ENCODE data around the gene SPG21.

DNA sequence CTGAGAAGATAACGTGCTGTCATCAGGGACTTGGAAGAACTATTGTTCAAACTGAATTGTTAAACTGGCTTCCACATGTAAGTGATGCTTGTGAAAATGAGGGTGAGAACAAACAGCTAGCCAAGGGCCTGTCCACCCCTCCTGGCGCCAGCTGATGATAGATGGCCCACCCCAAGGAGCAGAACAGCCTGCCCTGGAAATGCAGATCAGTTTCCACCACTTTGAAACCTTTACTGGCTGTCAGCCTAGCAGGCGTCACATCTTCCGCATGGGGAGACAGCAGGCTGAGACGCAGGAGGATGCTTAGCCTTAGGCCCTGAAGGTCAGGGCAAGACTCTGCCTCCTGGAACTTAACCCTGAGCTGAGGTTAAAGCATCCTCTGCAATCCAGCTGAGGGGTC is 49.1 kb upstream of the SPG21 start:
- TF ChIP-seq, protein P1, sequence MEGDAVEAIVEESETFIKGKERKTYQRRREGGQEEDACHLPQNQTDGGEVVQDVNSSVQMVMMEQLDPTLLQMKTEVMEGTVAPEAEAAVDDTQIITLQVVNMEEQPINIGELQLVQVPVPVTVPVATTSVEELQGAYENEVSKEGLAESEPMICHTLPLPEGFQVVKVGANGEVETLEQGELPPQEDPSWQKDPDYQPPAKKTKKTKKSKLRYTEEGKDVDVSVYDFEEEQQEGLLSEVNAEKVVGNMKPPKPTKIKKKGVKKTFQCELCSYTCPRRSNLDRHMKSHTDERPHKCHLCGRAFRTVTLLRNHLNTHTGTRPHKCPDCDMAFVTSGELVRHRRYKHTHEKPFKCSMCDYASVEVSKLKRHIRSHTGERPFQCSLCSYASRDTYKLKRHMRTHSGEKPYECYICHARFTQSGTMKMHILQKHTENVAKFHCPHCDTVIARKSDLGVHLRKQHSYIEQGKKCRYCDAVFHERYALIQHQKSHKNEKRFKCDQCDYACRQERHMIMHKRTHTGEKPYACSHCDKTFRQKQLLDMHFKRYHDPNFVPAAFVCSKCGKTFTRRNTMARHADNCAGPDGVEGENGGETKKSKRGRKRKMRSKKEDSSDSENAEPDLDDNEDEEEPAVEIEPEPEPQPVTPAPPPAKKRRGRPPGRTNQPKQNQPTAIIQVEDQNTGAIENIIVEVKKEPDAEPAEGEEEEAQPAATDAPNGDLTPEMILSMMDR (IDR thresholded peaks at IDR 0.05; ENCODE audit: low read depth, low read length, poor library complexity, severe bottlenecking) = no peak
- no peak for TF ChIP-seq EZH2phosphoT487 (IDR thresholded peaks at IDR 0.05; ENCODE audit: borderline replicate concordance, low read length)

Measured in DOHH2 (cell line).